Activated naive CD4-positive, alpha-beta T cell treated with anti-CD3 and anti-CD28 coated beads, Interleukin-2, amount 50 U/mL, for 72 hours (primary cell): ENCODE measurements around the gene SPTSSB. TPM values are rescaled to one million over a fixed set of nuclear protein-coding genes. Genes with fewer than 3 reads are reported as not detected.
A peak's percentile ranks its signal among the peaks of the same experiment; 100 is the strongest.

ENCODE experiments used
- ATAC-seq, 2 donors: fragments of 150-1000 bp; cut with Tn5 transposase; 2 replicates each; pipeline ENCODE4 v1.10.0; 2021; ENCODE audit warnings: mild to moderate bottlenecking in 2 of 2, moderate library complexity in 2 of 2
- DNase-seq, 2 donors: peaks; one replicate each; pipeline ENCODE4 v3.0.0; 2021 to 2022; ENCODE audit warnings: low spot score in 2 of 2
- H3K27ac Mint-ChIP-seq, 2 donors: one replicate each; pipeline ENCODE4 v1.8.0; 2022; ENCODE audit warnings: mild to moderate bottlenecking in 2 of 2, mixed read lengths in 2 of 2
- H3K36me3 Mint-ChIP-seq, 2 donors: one replicate each; pipeline ENCODE4 v1.8.0; 2022; ENCODE audit warnings: mixed read lengths in 2 of 2
- H3K9me3 Mint-ChIP-seq, 2 donors: one replicate each; pipeline ENCODE4 v1.8.0; 2022; ENCODE audit warnings: mixed read lengths in 2 of 2
- total RNA-seq, 2 donors: library from RNA; stranded (reverse); gene quantifications; one replicate each; pipeline ENCODE4 v1.2.3, GENCODE V29; 2022

Gene SPTSSB
- total RNA-seq, 2 donors from 2014 or later = not detected

DNA sequence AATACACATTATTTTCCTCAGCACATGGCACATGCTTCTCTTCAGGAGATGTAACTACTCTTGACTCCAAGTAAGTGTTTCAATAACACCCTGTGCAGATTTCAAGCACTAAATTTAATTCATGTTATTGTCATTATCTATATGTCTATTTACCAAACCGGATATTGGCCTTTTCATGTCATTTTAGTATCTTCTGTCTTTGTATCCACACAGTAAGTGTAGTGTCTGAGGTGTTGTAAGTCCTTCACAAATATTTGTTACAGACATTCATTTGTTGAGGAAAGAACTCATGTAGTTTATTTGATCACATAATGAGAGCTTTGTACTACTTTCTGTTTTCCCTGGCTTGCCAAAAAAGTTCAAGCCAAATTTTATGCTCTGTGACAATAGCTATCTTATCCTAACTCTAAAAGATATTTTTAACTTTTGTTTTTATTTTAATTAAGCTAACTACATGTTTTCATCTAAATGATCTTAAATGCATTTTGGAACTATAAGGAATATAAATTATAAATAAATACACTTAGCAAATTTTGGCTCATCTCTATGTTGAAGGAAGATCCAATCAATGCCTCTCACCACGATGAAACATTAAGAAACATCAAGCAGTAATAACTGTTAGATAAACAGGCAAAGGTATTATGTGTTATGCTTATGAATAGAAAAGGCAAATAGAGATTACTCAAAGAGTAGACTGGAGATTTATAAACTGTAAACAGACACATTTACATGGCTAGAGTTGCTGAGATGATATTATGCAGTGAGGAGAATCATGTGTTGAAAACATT is 48.3 kb downstream of the SPTSSB start:
- ATAC-seq = no peak
- Mint-ChIP-seq H3K27ac (no peak overlapping the region), H3K9me3 (peaks cover 9 to 10% of the 10 kb centered on the region in 2 donors), H3K36me3 (peaks cover 18 to 19% of the 10 kb centered on the region in 2 donors)
- DNase-seq = no peak

DNA sequence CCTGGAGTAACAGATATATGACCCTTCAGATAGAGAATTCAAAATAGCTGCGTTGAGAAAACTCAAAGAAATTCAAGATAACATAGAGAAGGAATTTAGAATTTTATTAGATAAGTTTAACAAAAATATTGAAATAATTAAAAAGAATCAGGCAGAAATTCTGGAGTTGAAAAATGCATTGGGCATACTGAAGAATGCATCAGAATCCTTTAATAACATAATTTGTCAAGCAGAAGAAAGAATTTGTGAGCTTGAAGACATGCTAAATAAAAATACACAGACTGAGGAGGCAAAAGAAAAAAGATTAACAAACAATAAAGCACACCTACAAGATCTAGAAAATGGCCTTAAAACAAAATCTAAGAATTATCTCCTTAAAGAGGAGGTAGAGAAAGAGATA is 50.5 kb downstream of the SPTSSB start:
- DNase-seq (no peak), ATAC-seq (no peak)
- peaks cover 18 to 19% of the 10 kb centered on the region in 2 donors for H3K36me3 Mint-ChIP-seq
- no peak overlapping the region for H3K27ac Mint-ChIP-seq
- H3K9me3 Mint-ChIP-seq = peaks cover 9 to 10% of the 10 kb centered on the region in 2 donors

DNA sequence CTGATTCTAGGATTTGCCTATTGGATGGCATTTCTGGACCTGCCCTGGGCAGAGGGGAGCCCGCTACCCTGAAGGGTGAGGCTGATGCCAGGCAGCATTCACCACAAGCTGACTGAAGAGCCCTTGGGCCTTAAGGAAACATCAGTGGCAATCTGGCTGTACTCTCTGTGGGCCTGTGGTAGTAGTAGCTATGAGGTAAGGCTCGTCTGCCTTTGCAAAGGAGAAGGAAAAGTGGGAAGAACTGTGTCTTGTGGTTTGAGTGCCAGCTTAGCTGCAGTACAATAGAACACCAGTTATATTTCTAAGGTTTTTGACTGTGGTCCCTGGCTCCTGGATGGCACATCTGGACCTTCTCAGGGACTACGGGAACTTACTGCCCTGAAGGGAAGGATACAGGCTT is 51.5 kb downstream of the SPTSSB start:
- DNase-seq (no peak), ATAC-seq (no peak)
- Mint-ChIP-seq H3K9me3 (peaks cover 9 to 10% of the 10 kb centered on the region in 2 donors), H3K36me3 (peaks cover 18 to 19% of the 10 kb centered on the region in 2 donors), H3K27ac (no peak overlapping the region)

DNA sequence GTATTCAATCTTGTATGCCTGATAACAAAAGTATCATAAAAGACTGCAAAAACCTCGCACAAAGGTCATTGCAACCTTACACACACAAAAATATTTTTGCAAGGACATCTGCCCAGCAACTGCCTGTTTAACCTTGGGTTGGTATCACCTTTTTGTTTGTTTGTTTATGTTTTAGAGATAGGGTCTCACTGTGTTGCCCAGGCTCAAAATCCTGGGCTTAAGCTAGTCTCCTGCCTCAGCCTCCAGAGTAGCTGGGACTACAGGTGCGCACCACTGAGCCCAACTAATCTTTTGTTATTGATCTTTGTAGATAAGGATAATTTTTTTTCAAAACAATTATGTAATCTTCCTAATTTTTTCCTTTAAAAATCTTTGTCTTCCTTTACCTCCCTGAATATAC is 54.2 kb downstream of the SPTSSB start:
- Mint-ChIP-seq H3K9me3 (peaks cover 9 to 16% of the 10 kb centered on the region in 2 donors), H3K27ac (no peak overlapping the region), H3K36me3 (peaks cover 18 to 25% of the 10 kb centered on the region in 2 donors)
- no peak for ATAC-seq
- no peak for DNase-seq

DNA sequence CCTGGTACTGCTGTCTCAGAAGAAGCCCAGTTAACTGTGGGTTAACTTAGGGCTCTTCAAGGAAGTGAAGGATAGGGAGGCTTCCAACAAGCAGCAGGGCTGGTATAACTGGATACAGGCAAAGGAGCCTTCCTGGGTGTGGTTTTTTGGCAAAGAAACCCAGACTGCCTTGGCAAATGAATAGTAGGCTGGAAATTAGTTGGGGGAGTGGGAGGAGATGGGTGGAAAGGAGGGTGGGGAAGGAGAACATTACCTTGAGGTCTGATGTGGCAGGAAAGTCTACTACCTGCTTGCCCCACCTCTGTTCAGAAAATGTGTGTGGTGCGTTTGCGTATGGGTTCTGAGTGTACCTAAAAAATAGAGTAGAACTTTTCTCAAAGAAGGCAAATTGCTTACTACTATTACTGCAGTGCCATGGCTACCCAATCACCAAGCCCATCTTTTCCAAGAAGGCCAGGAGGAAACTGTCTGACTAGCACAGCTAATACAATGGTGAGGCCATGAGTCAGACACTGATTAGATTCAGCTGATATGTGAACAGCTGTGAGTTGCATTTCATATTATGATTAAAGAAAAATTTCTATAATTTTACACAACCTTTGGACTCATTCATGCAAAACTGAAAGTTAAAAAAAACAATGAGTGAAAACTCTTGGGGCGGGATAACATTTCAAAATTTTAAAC is 55.2 kb downstream of the SPTSSB start:
- no peak overlapping the region for H3K27ac Mint-ChIP-seq
- peaks cover 15 to 22% of the 10 kb centered on the region in 2 donors for H3K36me3 Mint-ChIP-seq
- ATAC-seq = no peak
- DNase-seq = no peak
- H3K9me3 Mint-ChIP-seq = peaks cover 7 to 13% of the 10 kb centered on the region in 2 donors

DNA sequence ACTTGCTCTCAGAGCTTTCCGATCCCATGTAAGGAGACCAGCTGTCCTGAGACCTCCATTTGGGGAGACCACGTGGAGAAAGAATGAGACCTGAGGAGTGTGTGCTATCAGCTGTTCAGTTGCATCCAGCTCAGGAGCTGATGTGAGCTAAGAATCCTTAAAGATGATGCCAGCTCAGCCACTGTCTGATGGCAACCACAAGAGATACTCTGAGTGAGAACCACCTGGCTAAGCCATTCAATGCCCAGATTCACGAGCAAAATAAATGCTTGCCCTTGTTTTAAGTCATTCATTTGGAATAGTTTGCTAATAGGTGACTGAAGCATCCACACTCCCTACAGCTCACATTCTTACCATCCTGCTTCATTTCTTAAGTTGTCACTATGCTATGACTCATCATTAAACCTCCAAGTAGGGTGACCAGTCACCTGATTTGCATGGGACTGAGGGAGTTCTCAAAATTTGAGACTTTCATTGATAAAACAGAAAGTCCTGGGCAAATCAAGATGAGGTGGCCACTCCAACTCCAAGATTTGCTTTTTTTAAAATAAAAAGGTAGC is 56.4 kb downstream of the SPTSSB start:
- Mint-ChIP-seq H3K27ac (no peak overlapping the region), H3K9me3 (peaks cover 0 to 6% of the 10 kb centered on the region in 2 donors), H3K36me3 (peaks cover 3 to 9% of the 10 kb centered on the region in 2 donors)
- no peak for ATAC-seq
- DNase-seq = no peak

DNA sequence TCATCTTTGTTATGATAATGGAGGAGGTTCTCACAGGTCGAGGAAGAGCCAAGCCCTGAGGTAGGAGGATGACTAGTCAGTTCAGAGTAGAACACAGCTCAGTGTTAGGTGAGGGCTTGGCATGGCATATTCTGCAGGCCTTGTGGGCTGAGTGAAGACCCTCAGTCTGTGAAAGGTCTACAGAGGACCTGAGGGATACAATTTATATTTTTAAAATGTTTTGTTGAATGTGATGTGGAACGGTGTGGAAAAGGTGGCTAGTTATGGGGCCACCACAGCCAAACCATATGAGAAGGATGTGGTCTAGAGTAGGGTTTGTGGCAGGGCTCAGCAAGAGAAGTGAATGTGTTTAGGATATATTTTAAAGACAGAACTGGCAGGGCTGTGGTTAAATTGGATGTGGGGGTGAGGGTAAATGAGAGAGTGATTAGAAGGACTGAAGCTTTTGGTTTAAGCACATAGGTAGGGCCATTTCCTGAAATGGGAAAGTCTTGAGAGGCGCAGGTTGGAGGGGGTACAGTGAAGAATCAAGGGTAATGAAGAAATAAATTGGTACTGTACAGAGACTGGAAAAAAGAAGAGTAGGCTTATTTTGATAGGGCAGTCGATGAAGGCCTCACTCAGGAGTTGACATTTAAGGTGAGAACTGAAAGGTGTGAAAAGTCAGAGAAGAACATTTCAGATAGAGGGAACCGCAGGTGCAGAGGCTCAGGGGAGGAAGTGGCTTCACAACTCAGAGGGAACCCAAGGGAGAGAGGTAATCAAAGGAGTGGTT is 60.5 kb downstream of the SPTSSB start:
- ATAC-seq (peak; percentile 85 to 88), DNase-seq (peak; percentile 47 to 75)
- peaks cover 5 to 11% of the 10 kb centered on the region in 2 donors for H3K9me3 Mint-ChIP-seq
- peak overlapping the region; percentile 82 for H3K27ac Mint-ChIP-seq
- H3K36me3 Mint-ChIP-seq = peaks cover 13 to 21% of the 10 kb centered on the region in 2 donors

DNA sequence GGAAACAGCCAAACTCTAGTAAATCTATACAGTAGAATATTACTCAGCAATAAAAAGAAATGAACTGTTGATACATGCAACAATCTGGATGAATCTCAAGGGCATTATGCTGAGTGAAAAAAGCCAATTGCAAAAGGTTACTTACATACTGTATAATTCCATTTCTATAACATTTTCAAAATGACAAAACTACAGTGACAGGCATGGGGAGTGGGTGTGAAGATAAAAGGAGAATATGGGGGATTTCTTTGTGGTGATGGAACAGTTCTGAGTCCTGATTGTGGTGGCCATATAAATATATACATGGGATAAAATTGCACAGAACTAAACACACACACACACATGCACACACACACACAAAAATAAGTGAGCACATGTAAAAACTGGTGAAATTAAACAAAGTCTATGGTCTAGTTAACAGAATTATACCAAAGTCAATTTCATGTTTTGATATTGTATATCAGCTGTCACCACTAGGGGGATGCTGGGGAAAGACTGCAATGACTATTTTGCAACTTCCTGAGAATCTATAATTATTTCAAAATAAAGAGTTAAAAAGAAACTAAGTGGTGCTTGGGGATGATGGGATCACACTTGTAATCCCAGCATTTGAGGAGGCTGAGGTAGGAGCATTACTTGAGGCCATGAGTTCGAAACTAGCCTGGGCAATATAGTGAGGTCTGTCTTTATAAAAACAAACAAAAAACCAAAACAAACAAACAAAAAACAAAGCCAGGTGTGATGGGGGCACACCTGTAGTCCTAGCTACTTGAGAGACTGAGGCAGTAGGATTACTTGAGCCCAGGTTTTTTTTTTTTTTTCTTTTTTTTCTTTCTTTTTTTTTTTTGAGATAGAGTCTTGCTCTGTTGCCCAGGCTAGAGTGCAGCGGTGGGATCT is 66.0 kb downstream of the SPTSSB start:
- Mint-ChIP-seq H3K9me3 (peaks cover 5% of the 10 kb centered on the region in 2 donors), H3K36me3 (peaks cover 13 to 15% of the 10 kb centered on the region in 2 donors), H3K27ac (no peak overlapping the region)
- DNase-seq (no peak), ATAC-seq (peak; percentile 54 to 56)

DNA sequence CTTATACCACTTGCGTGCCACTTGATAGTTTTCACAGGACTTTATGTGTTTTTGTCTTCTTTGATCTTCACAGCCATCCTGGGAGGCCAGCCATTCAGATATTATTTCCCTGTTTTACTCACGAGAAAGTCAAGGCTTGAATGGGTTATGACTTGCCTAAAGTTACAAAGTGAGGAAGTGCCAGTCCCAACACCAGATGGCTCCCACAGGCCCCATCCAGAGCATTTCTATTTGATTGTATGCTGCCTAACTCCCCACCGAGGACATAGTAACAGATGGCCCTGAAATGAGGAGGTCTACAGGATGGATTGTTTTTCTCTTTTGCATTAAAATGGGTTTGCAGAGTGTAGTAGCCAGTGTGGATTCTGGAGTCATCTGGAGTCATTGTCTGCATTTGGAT is 74.5 kb downstream of the SPTSSB start:
- no peak for DNase-seq
- ATAC-seq = no peak
- Mint-ChIP-seq H3K27ac (no peak overlapping the region), H3K9me3 (peaks cover 12 to 18% of the 10 kb centered on the region in 2 donors), H3K36me3 (peaks cover 16 to 24% of the 10 kb centered on the region in 2 donors)

DNA sequence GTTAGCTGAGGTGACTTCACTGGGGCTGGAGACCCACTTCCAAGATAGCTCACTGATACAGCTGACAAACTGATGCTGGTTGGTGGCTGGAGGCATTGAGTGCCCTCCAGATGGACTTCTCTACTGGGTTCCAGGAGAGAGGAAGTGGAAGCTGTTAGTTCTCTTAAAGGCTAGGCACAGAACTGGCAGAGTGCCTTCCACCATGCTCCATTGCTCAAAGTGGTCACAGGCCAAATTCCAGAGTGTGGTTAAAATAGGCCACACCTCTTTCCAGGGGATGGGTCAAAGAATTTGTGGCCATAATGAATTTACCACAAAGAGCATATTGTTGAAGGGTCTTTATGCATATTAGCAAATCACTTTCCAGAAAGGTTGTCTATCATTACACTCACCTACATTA is 76.0 kb downstream of the SPTSSB start:
- H3K36me3 Mint-ChIP-seq = peaks cover 16 to 30% of the 10 kb centered on the region in 2 donors
- no peak overlapping the region for H3K27ac Mint-ChIP-seq
- DNase-seq (no peak), ATAC-seq (no peak)
- H3K9me3 Mint-ChIP-seq = peaks cover 12 to 18% of the 10 kb centered on the region in 2 donors

Other genes with a start within 250 kb of the SPTSSB start
- gene NMD3, start 150.2 kb downstream of the SPTSSB start, total RNA-seq = 10 to 100 TPM; 60.1 to 63.1 TPM
- not detected for gene OTOL1, start 125.3 kb upstream of the SPTSSB start, total RNA-seq